Measurements from ENCODE around the gene PDGFC. TPM values are rescaled to one million over a fixed set of nuclear protein-coding genes. Genes with fewer than 3 reads are reported as not detected.

PDGFC gene
- total RNA-seq, 1 experiment from 2014 or later = 33.1 TPM

GRCh38 chr4:156931267-156931666, 40.3 kb downstream of the PDGFC start:
- Histone ChIP-seq H2AFZ (no peak overlapping the region), H3K27me3 (ENCODE audit: insufficient read depth, low read depth) (no peaks in the 10 kb centered on the region), H3K4me1 (replicated peaks; ENCODE audit: insufficient read depth) (peaks cover 16% of the 10 kb centered on the region), H3K36me3 (ENCODE audit: low read depth) (no peaks in the 10 kb centered on the region), H3K79me2 (ENCODE audit: low read depth) (no peaks in the 10 kb centered on the region), H3K4me3 (no peak overlapping the region), H3F3A (ENCODE audit: insufficient read depth, low read depth) (peaks cover 15% of the 10 kb centered on the region; the same call in 1 of the 2 replicates), H3K9me3 (ENCODE audit: insufficient read depth, low read depth) (no peaks in the 10 kb centered on the region; the same call in none of the 2 replicates), H3K4me2 (peak overlapping the region; percentile 19; the same call in 1 of the 2 replicates), H3K27ac (peak overlapping the region; percentile 78), H4K20me1 (ENCODE audit: insufficient read depth) (no peaks in the 10 kb centered on the region), H3K9me2 (ENCODE audit: insufficient read depth) (no peaks in the 10 kb centered on the region)
- TF ChIP-seq EZH2 (IDR thresholded peaks at IDR 0.05; ENCODE audit: low read depth) (no peak), CTCF (conservative IDR thresholded peaks at IDR 0.05) (no peak)
- DNase-seq = peak; percentile 62 to 73
- no TSS peak for BruUV-seq (replicated peaks)
- CTCF ChIA-PET = no interaction called here
- intact Hi-C loops (cut with micrococcal nuclease; ENCODE audit: unreplicated experiment) = loop anchor here (1.0 to 5.0 kb wide), 4 partner anchors 18 to 454 kb away; partner anchors contain the start of gene PDGFC
- POLR2A ChIA-PET (ENCODE audit: unreplicated experiment) = interaction anchor here (0.6 kb wide), 1 partner anchor 10 kb away, joined by 3 read pairs; no protein-coding TSS in a partner anchor

- Histone ChIP-seq H3K27ac (no peak overlapping the region), H4K20me1 (ENCODE audit: insufficient read depth) (no peaks in the 10 kb centered on the region), H3K79me2 (ENCODE audit: low read depth) (no peaks in the 10 kb centered on the region), H3K4me2 (no peak overlapping the region), H3K27me3 (ENCODE audit: insufficient read depth, low read depth) (no peaks in the 10 kb centered on the region), H3K4me3 (no peak overlapping the region), H3K9me2 (ENCODE audit: insufficient read depth) (no peaks in the 10 kb centered on the region), H3K36me3 (ENCODE audit: low read depth) (no peaks in the 10 kb centered on the region), H3K4me1 (replicated peaks; ENCODE audit: insufficient read depth) (peaks cover 15% of the 10 kb centered on the region), H3K9me3 (ENCODE audit: insufficient read depth, low read depth) (no peaks in the 10 kb centered on the region; the same call in none of the 2 replicates), H3F3A (ENCODE audit: insufficient read depth, low read depth) (peaks cover 14% of the 10 kb centered on the region; the same call in 1 of the 2 replicates), H2AFZ (no peak overlapping the region)
- BruUV-seq (replicated peaks) = no TSS peak
- CTCF ChIA-PET = no interaction called here
- no peak for TF ChIP-seq EZH2 (IDR thresholded peaks at IDR 0.05; ENCODE audit: low read depth)
- no peak for TF ChIP-seq CTCF (conservative IDR thresholded peaks at IDR 0.05)
- intact Hi-C loops (cut with micrococcal nuclease; ENCODE audit: unreplicated experiment) = loop anchor here (2.0 to 5.0 kb wide), 2 partner anchors 19 to 452 kb away; no protein-coding TSS in a partner anchor
- POLR2A ChIA-PET (ENCODE audit: unreplicated experiment) = no interaction called here
- DNase-seq = no peak
Measured at GRCh38 chr4:156929386-156930105, 42.1 kb downstream of the PDGFC start.

GRCh38 chr4:156924774-156925315, 46.8 kb downstream of the PDGFC start:
- Histone ChIP-seq H3K79me2 (ENCODE audit: low read depth) (no peaks in the 10 kb centered on the region), H3K4me1 (replicated peaks; ENCODE audit: insufficient read depth) (no peaks in the 10 kb centered on the region), H3K27me3 (ENCODE audit: insufficient read depth, low read depth) (no peaks in the 10 kb centered on the region), H3K9me3 (ENCODE audit: insufficient read depth, low read depth) (no peaks in the 10 kb centered on the region), H3F3A (ENCODE audit: insufficient read depth, low read depth) (no peaks in the 10 kb centered on the region), H3K9me2 (ENCODE audit: insufficient read depth) (no peaks in the 10 kb centered on the region), H4K20me1 (ENCODE audit: insufficient read depth) (no peaks in the 10 kb centered on the region), H3K4me3 (no peak overlapping the region), H3K36me3 (ENCODE audit: low read depth) (no peaks in the 10 kb centered on the region), H3K27ac (no peak overlapping the region), H3K4me2 (no peak overlapping the region), H2AFZ (no peak overlapping the region)
- intact Hi-C loops (cut with micrococcal nuclease; ENCODE audit: unreplicated experiment) = no loop called here
- ChIA-PET POLR2A (ENCODE audit: unreplicated experiment) (no interaction called here), CTCF (no interaction called here)
- TF ChIP-seq CTCF (conservative IDR thresholded peaks at IDR 0.05) = no peak
- TF ChIP-seq EZH2 (IDR thresholded peaks at IDR 0.05; ENCODE audit: low read depth) = no peak
- no TSS peak for BruUV-seq (replicated peaks)
- DNase-seq = no peak

Data from PC-9 (cell line).